Epithelial cell of esophagus (primary cell): ENCODE data around the gene PTPRN2.

Experiments used
- DNase-seq: peaks from one replicate; pipeline ENCODE4 v3.0.0; 2010; ENCODE audit warnings: low read depth
- H3K4me3 ChIP-seq: 2 replicates; pipeline ENCODE4 v1.5.1; 2011; ENCODE audit warnings: mild to moderate bottlenecking, low read length, control low read depth
- TF ChIP-seq, protein P1 (sequence below): IDR thresholded peaks from 2 replicates; pipeline ENCODE4 v1.5.1; 2011; ENCODE audit warnings: low read depth, mild to moderate bottlenecking, low read length, control low read depth, inconsistent platforms; ENCODE audit not compliant: insufficient read depth; ENCODE audit errors: missing control alignments

PTPRN2 gene

DNA sequence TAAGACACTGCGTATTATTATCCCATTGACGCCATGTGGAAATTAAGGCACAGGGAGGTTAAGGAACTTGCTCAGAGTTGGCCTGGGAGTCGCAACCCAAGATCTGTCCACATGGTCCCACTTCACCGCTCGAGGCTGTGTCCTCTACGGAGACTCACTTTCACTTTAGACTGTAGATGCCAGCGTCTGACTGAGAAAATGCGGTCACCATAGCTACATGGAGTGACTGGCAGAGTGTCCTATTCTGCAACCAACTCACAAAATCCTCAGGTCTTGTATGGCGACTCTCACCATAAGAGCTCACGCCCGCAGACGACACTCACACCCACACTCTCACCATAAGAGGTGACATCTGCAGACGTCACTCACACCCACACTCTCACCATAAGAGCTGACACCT, 257.9 kb downstream of the PTPRN2 start:
- no peak overlapping the region for H3K4me3 ChIP-seq
- TF ChIP-seq, protein P1, sequence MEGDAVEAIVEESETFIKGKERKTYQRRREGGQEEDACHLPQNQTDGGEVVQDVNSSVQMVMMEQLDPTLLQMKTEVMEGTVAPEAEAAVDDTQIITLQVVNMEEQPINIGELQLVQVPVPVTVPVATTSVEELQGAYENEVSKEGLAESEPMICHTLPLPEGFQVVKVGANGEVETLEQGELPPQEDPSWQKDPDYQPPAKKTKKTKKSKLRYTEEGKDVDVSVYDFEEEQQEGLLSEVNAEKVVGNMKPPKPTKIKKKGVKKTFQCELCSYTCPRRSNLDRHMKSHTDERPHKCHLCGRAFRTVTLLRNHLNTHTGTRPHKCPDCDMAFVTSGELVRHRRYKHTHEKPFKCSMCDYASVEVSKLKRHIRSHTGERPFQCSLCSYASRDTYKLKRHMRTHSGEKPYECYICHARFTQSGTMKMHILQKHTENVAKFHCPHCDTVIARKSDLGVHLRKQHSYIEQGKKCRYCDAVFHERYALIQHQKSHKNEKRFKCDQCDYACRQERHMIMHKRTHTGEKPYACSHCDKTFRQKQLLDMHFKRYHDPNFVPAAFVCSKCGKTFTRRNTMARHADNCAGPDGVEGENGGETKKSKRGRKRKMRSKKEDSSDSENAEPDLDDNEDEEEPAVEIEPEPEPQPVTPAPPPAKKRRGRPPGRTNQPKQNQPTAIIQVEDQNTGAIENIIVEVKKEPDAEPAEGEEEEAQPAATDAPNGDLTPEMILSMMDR: no peak
- DNase-seq: no peak

DNA sequence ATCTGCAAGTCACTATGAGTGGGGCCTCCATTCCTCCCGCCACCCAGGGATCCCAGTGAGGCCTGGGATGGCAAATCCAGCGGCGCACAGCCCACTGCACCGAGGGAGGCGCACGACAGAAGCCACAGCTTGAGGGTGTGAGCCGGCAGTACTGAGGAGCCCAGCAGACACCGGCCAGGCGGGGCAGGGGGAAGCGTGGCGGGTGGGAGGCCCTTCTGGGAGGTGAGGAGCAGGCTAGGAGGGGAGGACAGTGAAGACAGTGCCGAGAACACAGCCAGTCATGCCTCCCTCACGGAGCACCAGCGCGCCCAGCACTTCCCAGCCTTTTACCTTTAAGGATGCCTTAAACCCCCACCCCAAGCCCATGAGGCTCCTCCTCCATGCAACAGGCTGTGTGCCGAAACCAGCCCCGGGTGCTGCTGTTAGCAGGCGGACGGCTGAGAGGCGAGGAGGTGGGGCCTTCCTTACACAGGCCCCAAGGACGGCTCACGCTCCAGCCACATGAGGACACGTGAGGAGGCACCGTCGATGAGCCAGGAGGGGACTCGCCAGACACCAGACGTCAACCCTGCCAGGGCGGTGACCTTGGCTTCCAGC, 258.5 kb downstream of the PTPRN2 start:
- DNase-seq: no peak
- H3K4me3 ChIP-seq: no peak overlapping the region
- TF ChIP-seq, protein P1: no peak

DNA sequence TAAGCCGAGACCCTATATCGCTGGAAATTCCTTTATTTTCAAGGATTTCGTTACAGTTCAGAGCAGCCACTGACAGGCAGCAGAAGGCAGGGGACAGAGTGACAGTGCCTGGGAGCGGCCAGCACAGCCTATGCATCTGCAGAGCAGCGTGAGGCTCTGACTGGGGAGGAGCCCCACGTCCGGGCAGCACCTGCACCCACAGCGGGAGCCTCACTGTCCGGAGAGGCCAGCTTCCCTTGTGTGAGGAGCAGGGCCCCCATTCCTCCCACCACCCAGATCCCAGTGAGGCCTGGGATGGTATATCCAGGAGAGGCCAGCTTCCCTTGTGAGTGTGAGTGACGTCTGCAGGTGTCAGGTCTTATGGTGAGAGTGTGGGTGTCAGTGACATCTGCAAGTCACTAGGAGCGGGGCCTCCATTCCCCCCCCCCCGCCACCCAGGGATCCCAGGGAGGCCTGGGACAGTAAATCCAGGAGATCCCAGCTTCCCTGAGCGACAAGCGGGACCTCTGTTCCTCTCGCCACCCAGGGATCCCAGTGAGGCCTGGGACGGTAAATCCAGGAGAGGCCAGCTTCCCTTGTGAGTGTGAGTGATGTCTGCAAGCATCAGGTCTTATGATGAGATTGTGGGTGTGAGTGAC, 259.1 kb downstream of the PTPRN2 start:
- TF ChIP-seq, protein P1: no peak
- DNase-seq: no peak
- H3K4me3 ChIP-seq: no peak overlapping the region

DNA sequence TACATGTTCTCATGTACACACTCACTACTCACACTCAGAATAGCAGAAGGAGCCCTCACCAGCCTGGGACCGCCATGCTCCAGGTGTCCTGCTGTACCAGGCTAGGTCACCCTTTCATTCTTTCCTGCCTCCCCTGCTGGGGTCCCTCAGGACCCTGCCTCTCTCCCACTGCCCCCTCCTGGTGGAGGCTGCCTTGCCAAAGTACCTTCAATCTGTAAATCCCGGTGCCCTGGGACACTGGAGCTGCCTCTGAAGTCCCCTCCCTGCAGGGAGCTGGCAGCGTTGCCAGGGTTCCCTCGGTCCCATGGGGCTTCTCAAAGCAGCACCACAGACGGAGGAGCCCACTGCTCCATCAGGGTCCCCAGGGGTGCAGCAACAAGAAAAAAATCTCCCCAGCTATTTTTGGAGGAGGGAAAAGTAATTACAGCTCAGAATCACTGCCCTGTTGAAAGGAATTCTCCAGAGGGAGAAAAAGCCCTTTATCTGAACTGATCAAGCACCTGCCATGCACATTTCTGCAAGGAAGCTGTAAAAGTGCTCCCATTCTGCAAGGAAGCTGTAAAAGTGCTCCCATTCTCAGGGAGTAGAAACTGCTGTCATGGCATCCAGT, 259.9 kb downstream of the PTPRN2 start:
- H3K4me3 ChIP-seq: no peak overlapping the region
- TF ChIP-seq, protein P1: no peak
- no peak for DNase-seq

DNA sequence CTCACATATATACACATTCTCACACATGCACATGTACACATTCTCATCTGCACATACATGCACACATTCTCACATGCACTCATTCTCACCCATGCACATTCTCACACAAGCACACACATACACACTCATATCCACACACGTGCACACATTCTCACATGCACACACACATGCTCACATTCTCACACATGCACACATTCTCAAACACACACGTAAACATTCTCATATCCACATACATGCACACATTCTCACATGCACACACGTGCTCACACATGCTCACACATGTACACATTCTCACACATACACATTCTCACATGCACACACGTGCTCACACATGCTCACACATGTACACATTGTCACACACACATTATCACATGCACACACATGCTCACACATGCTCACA, 260.6 kb downstream of the PTPRN2 start:
- no peak overlapping the region for H3K4me3 ChIP-seq
- TF ChIP-seq, protein P1: no peak
- DNase-seq: no peak

DNA sequence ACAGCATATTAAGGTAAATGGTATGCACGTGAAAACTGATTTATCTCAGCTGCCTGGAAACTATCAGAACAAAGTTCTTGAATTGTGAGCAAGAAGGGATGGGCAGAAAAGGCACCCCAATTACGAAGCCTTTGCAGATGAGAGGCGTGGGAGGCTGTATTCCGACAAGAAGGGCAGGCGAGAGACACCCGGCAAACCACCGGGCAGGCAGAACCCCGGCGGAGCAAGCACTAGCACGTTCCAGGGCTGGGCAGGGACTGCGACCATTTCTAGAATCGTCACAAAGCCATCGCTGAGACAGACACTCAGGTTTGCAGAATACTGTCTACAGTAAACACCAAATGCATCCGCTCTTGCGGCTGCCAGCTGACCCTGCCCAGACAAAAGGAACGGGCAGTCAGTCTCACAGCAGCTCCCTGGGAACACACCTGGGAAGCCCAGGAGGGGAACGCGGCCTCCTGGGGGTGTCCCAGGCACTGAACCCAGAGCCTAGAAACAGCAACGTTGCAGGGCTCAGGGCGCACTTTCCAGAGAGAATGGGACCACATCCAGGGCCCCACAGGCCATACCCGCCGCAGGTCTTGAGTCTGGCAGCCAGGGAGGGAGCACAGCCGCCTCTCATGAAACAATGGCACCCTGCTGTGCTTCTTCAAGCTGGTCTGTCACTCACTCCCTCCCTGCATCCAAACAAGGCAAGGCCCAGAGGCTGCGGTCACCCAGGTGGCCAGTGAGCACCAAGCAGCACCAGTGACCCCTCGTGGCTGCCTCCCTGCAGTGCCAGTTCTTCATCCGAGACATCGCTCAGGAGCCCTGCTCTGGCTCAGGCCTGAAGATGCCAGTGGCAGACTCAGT, 261.9 kb downstream of the PTPRN2 start:
- DNase-seq: peak; percentile 87
- no peak overlapping the region for H3K4me3 ChIP-seq
- TF ChIP-seq, protein P1: peak; percentile 62
